Activated CD8-positive, alpha-beta T cell treated with anti-CD3 and anti-CD28 coated beads, Interleukin-2, amount 10 ng/mL, durations not matched to agents 7 days and 5 days (primary cell): ENCODE data around the gene P2RX1. TPM values are rescaled to one million over a fixed set of nuclear protein-coding genes. Genes with fewer than 3 reads are reported as not detected.

Experiments used
- ATAC-seq: fragments of 150-1000 bp; cut with Tn5 transposase; one replicate; pipeline ENCODE4 v1.10.0; 2021; ENCODE audit warnings: moderate library complexity
- CTCF ChIA-PET: fragments of 350-600 bp; sonication (Branson Sonifier 250); formaldehyde crosslinking; loops from one replicate; lab custom pipeline; 2021; ENCODE audit warnings: antibody characterized with exemption; lab: Charles Lee
- POLR2A ChIA-PET: fragments of 350-600 bp; sonication (Branson Sonifier 250); formaldehyde crosslinking; loops from one replicate; lab custom pipeline; 2021; ENCODE audit warnings: antibody characterized with exemption; lab: Charles Lee
- DNase-seq: peaks from one replicate; pipeline ENCODE4 v3.0.0-alpha.2; 2020
- H3K27ac Mint-ChIP-seq: one replicate; pipeline ENCODE4 v1.8.0; 2021; ENCODE audit warnings: mild to moderate bottlenecking, mixed read lengths
- H3K27me3 Mint-ChIP-seq: one replicate; pipeline ENCODE4 v1.8.0; 2021; ENCODE audit warnings: low read depth, mixed read lengths
- H3K36me3 Mint-ChIP-seq: one replicate; pipeline ENCODE4 v1.8.0; 2021; ENCODE audit warnings: low read depth, mixed read lengths
- H3K4me1 Mint-ChIP-seq: one replicate; pipeline ENCODE4 v1.8.0; 2021; ENCODE audit warnings: low read depth, mixed read lengths
- H3K4me3 Mint-ChIP-seq: one replicate; pipeline ENCODE4 v1.8.0; 2021; ENCODE audit warnings: mild to moderate bottlenecking, mixed read lengths
- H3K9me3 Mint-ChIP-seq: one replicate; pipeline ENCODE4 v1.8.0; 2022; ENCODE audit warnings: mixed read lengths; ENCODE audit not compliant: insufficient read depth
- total RNA-seq, 2 experiments: library from RNA; stranded (reverse); gene quantifications; one replicate each; pipeline ENCODE4 v1.2.3, GENCODE V29; 2021

Gene P2RX1
- total RNA-seq, 2 experiments from 2014 or later, result 1.1 TPM

DNA sequence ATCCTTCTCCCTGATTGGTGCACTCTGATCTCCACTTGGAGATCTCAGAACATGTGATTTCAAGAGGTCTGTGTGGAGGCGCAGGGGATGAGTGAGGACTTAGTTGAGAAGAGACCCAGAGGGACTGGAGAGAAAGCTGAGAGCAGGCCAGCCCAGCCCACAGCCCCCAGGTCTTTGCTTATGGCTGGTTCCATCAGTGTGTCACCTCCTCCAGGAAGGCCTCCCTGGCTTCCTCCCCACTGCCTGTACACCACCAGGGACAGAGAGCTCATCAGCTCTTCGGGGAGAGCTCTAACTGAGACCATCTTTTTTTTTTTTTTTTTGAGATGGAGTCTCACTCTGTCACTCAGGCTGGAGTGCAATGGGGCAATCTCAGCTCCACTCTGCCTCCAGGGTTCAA, 3.4 kb downstream of the P2RX1 start:
- DNase-seq, result no peak
- Mint-ChIP-seq H3K4me3 (no peak overlapping the region), H3K27ac (no peak overlapping the region), H3K36me3 (no peaks in the 10 kb centered on the region), H3K27me3 (no peaks in the 10 kb centered on the region), H3K4me1 (peaks cover 65% of the 10 kb centered on the region), H3K9me3 (no peaks in the 10 kb centered on the region)
- POLR2A ChIA-PET, result no interaction called here
- ATAC-seq, result no peak
- CTCF ChIA-PET, result interaction anchor here (0.8 to 5.7 kb wide), 23 partner anchors 10 to 189 kb away, joined by 3 to 69 read pairs (median 9); partner anchors contain the start of genes ATP2A3, CAMKK1 and NCBP3

GRCh38 chr17:3911271-3912053, 4.8 kb downstream of the P2RX1 start:
- no peaks in the 10 kb centered on the region for H3K36me3 Mint-ChIP-seq
- H3K27me3 Mint-ChIP-seq, result no peaks in the 10 kb centered on the region
- no peaks in the 10 kb centered on the region for H3K9me3 Mint-ChIP-seq
- H3K4me3 Mint-ChIP-seq, result peak overlapping the region; percentile 73
- ChIA-PET POLR2A (interaction anchor here (0.7 to 1.4 kb wide), 3 partner anchors 25 to 232 kb away, joined by 3 to 5 read pairs (median 4); no protein-coding TSS in a partner anchor), CTCF (interaction anchor here (0.6 to 4.0 kb wide), 8 partner anchors 17 to 174 kb away, joined by 3 to 21 read pairs (median 5); partner anchors contain the start of genes ATP2A3 and NCBP3)
- ATAC-seq, result peak; percentile 87
- H3K4me1 Mint-ChIP-seq, result peaks cover 53% of the 10 kb centered on the region
- peak overlapping the region; percentile 95 for H3K27ac Mint-ChIP-seq
- peak; percentile 88 for DNase-seq

GRCh38 chr17:3910420-3911270, 5.6 kb downstream of the P2RX1 start:
- Mint-ChIP-seq H3K9me3 (no peaks in the 10 kb centered on the region), H3K4me3 (peak overlapping the region; percentile 73), H3K27ac (peak overlapping the region; percentile 95), H3K4me1 (peaks cover 45% of the 10 kb centered on the region), H3K36me3 (no peaks in the 10 kb centered on the region), H3K27me3 (no peaks in the 10 kb centered on the region)
- ChIA-PET POLR2A (interaction anchor here (0.7 to 1.4 kb wide), 3 partner anchors 25 to 233 kb away, joined by 3 to 5 read pairs (median 4); no protein-coding TSS in a partner anchor), CTCF (interaction anchor here (0.9 to 4.0 kb wide), 4 partner anchors 46 to 107 kb away, joined by 3 to 19 read pairs (median 4); partner anchors contain the start of gene NCBP3)
- DNase-seq (no peak), ATAC-seq (no peak)

DNA sequence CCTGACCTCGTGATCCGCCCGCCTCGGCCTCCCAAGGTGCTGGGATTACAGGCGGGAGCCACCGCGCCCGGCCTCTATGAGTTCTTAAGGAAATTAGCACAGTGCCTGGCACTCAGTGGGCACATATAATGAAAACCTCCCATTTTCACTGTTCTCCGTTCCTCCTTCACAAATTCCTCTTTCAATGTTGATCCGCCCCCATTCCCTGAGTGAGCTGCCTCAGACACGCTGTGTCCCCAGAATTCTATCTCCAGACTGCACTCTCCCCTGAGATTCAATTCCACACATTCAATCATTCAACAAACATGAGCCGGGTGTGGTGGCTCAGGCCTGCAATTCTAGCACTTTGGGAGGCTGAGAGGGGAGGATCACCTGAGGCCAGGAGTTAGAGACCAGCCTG, 7.0 kb downstream of the P2RX1 start:
- no peak for ATAC-seq
- no peak overlapping the region for H3K4me3 Mint-ChIP-seq
- ChIA-PET CTCF (no interaction called here), POLR2A (no interaction called here)
- no peaks in the 10 kb centered on the region for H3K27me3 Mint-ChIP-seq
- H3K4me1 Mint-ChIP-seq, result peaks cover 32% of the 10 kb centered on the region
- H3K27ac Mint-ChIP-seq, result no peak overlapping the region
- H3K9me3 Mint-ChIP-seq, result no peaks in the 10 kb centered on the region
- no peaks in the 10 kb centered on the region for H3K36me3 Mint-ChIP-seq
- no peak for DNase-seq

GRCh38 chr17:3907483-3908216, 8.6 kb downstream of the P2RX1 start:
- no peaks in the 10 kb centered on the region for H3K27me3 Mint-ChIP-seq
- ATAC-seq, result no peak
- CTCF ChIA-PET, result interaction anchor here (0.7 to 3.3 kb wide), 9 partner anchors 14 to 170 kb away, joined by 3 to 10 read pairs (median 4); partner anchors contain the start of gene NCBP3
- H3K36me3 Mint-ChIP-seq, result no peaks in the 10 kb centered on the region
- peaks cover 21% of the 10 kb centered on the region for H3K4me1 Mint-ChIP-seq
- H3K4me3 Mint-ChIP-seq, result no peak overlapping the region
- no peak overlapping the region for H3K27ac Mint-ChIP-seq
- POLR2A ChIA-PET, result interaction anchor here (0.6 kb wide), 1 partner anchor 1057 kb away, joined by 4 read pairs; no protein-coding TSS in a partner anchor
- no peaks in the 10 kb centered on the region for H3K9me3 Mint-ChIP-seq
- no peak for DNase-seq

- H3K27ac Mint-ChIP-seq, result no peak overlapping the region
- ATAC-seq (no peak), DNase-seq (no peak)
- H3K36me3 Mint-ChIP-seq, result no peaks in the 10 kb centered on the region
- no peak overlapping the region for H3K4me3 Mint-ChIP-seq
- no peaks in the 10 kb centered on the region for H3K27me3 Mint-ChIP-seq
- H3K9me3 Mint-ChIP-seq, result no peaks in the 10 kb centered on the region
- peaks cover 17% of the 10 kb centered on the region for H3K4me1 Mint-ChIP-seq
- CTCF ChIA-PET, result interaction anchor here (0.7 to 3.3 kb wide), 8 partner anchors 13 to 169 kb away, joined by 3 to 10 read pairs (median 4); partner anchors contain the start of gene NCBP3
- POLR2A ChIA-PET, result no interaction called here
These were observed 9.4 kb downstream of the P2RX1 start for GRCh38 chr17:3906881-3907280.

GRCh38 chr17:3905017-3905520, 11.2 kb downstream of the P2RX1 start:
- ATAC-seq (no peak), DNase-seq (no peak)
- Mint-ChIP-seq H3K4me1 (no peaks in the 10 kb centered on the region), H3K36me3 (no peaks in the 10 kb centered on the region), H3K4me3 (no peak overlapping the region), H3K9me3 (no peaks in the 10 kb centered on the region), H3K27ac (no peak overlapping the region), H3K27me3 (no peaks in the 10 kb centered on the region)
- ChIA-PET CTCF (interaction anchor here (1.3 to 3.3 kb wide), 2 partner anchors 59 to 167 kb away, joined by 6 to 10 read pairs; partner anchors contain the start of gene NCBP3), POLR2A (interaction anchor here (0.6 to 0.9 kb wide), 2 partner anchors 59 to 114 kb away, joined by 3 read pairs; no protein-coding TSS in a partner anchor)

DNA sequence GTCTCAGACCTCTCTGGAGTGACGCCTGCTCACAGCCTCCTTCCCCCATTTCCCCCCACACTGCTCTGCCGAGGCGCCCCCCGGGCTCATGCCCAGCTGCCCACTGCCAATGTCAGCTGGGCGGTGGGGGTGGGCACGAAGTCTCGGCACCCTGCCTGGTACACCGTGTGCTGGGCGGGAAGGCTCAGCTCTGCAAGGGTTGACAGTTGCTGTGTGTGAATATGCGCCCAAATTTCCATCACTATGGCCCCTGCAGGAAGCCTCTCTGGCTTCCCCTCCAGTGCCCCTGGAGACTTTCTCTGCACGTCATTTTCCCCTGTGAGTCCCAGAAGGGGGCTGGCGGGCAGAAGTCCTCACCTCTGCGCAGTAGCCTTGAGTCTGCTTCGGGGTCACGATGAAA, 11.8 kb downstream of the P2RX1 start:
- ATAC-seq, result no peak
- no peak for DNase-seq
- H3K36me3 Mint-ChIP-seq, result no peaks in the 10 kb centered on the region
- POLR2A ChIA-PET, result interaction anchor here (0.6 kb wide), 1 partner anchor 115 kb away, joined by 3 read pairs; no protein-coding TSS in a partner anchor
- no peaks in the 10 kb centered on the region for H3K9me3 Mint-ChIP-seq
- CTCF ChIA-PET, result no interaction called here
- no peak overlapping the region for H3K27ac Mint-ChIP-seq
- H3K4me3 Mint-ChIP-seq, result no peak overlapping the region
- H3K4me1 Mint-ChIP-seq, result no peaks in the 10 kb centered on the region
- no peaks in the 10 kb centered on the region for H3K27me3 Mint-ChIP-seq

- H3K9me3 Mint-ChIP-seq, result no peaks in the 10 kb centered on the region
- CTCF ChIA-PET, result interaction anchor here (0.9 kb wide), 1 partner anchor 10 kb away, joined by 3 read pairs; no protein-coding TSS in a partner anchor
- ATAC-seq, result no peak
- H3K27ac Mint-ChIP-seq, result no peak overlapping the region
- DNase-seq, result no peak
- no peaks in the 10 kb centered on the region for H3K36me3 Mint-ChIP-seq
- no peak overlapping the region for H3K4me3 Mint-ChIP-seq
- POLR2A ChIA-PET, result no interaction called here
- H3K4me1 Mint-ChIP-seq, result no peaks in the 10 kb centered on the region
- no peaks in the 10 kb centered on the region for H3K27me3 Mint-ChIP-seq
These were observed 12.4 kb downstream of the P2RX1 start for GRCh38 chr17:3903881-3904290.

DNA sequence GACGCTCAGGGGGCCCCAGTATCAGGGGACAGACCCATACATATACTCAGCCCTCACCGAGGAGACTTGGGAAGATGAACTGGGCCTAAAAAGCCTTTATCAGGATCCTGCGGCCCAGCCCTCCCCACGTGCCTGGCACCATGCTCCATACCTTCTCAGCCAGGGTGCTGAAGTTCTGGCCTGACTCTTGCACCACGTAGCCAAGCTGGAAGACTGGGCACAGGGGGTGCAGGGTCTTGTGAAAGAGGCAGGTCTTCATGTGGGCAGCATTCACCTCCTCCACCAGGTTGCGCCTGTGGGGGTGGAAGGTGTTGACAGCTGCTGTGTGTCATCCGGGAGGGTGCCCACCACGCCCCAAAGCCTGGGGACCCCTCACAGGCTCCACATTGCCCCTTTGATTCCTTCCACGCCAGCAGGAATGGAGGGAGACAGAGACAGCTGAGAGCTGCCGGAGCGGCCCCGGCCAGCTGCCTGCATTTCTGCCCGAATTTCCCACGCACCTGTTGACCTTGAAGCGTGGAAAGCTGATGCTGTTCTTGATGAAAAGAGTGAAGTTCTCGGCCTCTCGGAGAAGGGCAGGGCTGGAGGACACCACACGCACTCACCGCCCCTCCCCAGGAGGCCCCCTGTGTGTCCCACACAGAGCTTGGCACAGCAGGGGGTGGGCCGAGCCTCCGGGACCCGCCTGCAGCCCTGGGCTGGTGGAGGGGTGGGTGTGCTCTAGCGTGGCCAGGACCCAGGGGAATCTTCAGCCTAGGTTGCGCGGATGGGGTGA, 13.0 kb downstream of the P2RX1 start:
- ATAC-seq (no peak), DNase-seq (no peak)
- Mint-ChIP-seq H3K36me3 (no peaks in the 10 kb centered on the region), H3K27ac (no peak overlapping the region), H3K9me3 (no peaks in the 10 kb centered on the region), H3K4me1 (no peaks in the 10 kb centered on the region), H3K4me3 (no peak overlapping the region), H3K27me3 (no peaks in the 10 kb centered on the region)
- ChIA-PET CTCF (interaction anchor here (0.9 kb wide), 1 partner anchor 11 kb away, joined by 3 read pairs; no protein-coding TSS in a partner anchor), POLR2A (no interaction called here)
